IMR-90 (cell line): ENCODE measurements around the gene DDX10. TPM values are rescaled to one million over a fixed set of nuclear protein-coding genes. Genes with fewer than 3 reads are reported as not detected.
A peak's percentile ranks its signal among the peaks of the same experiment; 100 is the strongest.

ENCODE experiments used
- ATAC-seq: fragments of 200-7000 bp; cut with Tn5 transposase; 2 replicates; pipeline ENCODE4 v1.9.1; 2020; ENCODE audit warnings: low read depth, mild to moderate bottlenecking, moderate library complexity
- BruUV-seq: library from RNA; stranded (reverse); fragments of 400-500 nt; replicated peaks from 2 replicates; lab custom pipeline; 2021; lab: Mats Ljungman, UMichigan
- CTCF ChIA-PET: fragments of 300-600 bp; formaldehyde crosslinking; extraction: SDS; loops from one replicate; lab custom pipeline; 2021; ENCODE audit warnings: antibody characterized with exemption; lab: Yijun Ruan, JAX
- POLR2A ChIA-PET: fragments of 300-600 bp; sonication (Branson Sonifier 250); formaldehyde crosslinking; loops from one replicate; lab custom pipeline; 2022; ENCODE audit warnings: antibody characterized with exemption; ENCODE audit not compliant: unreplicated experiment; lab: Charles Lee
- DNase-seq: peaks from one replicate; pipeline ENCODE4 v3.0.0; 2013
- H2AFZ ChIP-seq: replicated peaks from 2 replicates; pipeline ENCODE3; 2013; ENCODE audit warnings: low read length, mild to moderate bottlenecking; ENCODE audit not compliant: poor library complexity
- H2AK5ac ChIP-seq: 2 replicates; pipeline ENCODE4 v1.6.1; 2013; ENCODE audit warnings: low read depth, low read length, inconsistent platforms
- H2AK9ac ChIP-seq: replicated peaks from 2 replicates; pipeline ENCODE3; 2013; ENCODE audit warnings: mild to moderate bottlenecking, low read depth, low read length, moderate library complexity; ENCODE audit not compliant: poor library complexity
- H2BK120ac ChIP-seq: 2 replicates; pipeline ENCODE4 v1.6.1; 2013; ENCODE audit warnings: low read depth, low read length, inconsistent platforms
- H2BK15ac ChIP-seq: 3 replicates; pipeline ENCODE4 v1.6.1; 2013; ENCODE audit warnings: low read depth, low read length, inconsistent platforms
- H2BK20ac ChIP-seq: 2 replicates; pipeline ENCODE4 v1.6.1; 2013; ENCODE audit warnings: low read depth, mild to moderate bottlenecking, inconsistent platforms, low read length, moderate library complexity
- H2BK5ac ChIP-seq: 2 replicates; pipeline ENCODE4 v1.6.1; 2013; ENCODE audit warnings: mild to moderate bottlenecking, low read depth, low read length, inconsistent platforms; ENCODE audit not compliant: poor library complexity, severe bottlenecking
- H3K14ac ChIP-seq: replicated peaks from 2 replicates; pipeline ENCODE4 v1.6.1; 2013; ENCODE audit warnings: low read depth, low read length, inconsistent platforms
- H3K18ac ChIP-seq: 2 replicates; pipeline ENCODE4 v1.6.1; 2013; ENCODE audit warnings: low read depth, low read length, control low read depth
- H3K23ac ChIP-seq: 2 replicates; pipeline ENCODE4 v1.6.1; 2013; ENCODE audit warnings: low read depth, low read length, inconsistent platforms
- H3K27ac ChIP-seq: 2 replicates; pipeline ENCODE4 v1.5.1; 2013; ENCODE audit warnings: mild to moderate bottlenecking, control low read depth, low read length; ENCODE audit not compliant: insufficient read depth
- H3K27me3 ChIP-seq: 2 replicates; pipeline ENCODE4 v1.6.1; 2013; ENCODE audit warnings: low read length; ENCODE audit not compliant: control insufficient read depth, insufficient read depth
- H3K36me3 ChIP-seq: 2 replicates; pipeline ENCODE4 v1.6.1; 2013; ENCODE audit warnings: low read length, mixed read lengths; ENCODE audit not compliant: control insufficient read depth, insufficient read depth
- H3K4ac ChIP-seq: 2 replicates; pipeline ENCODE4 v1.6.1; 2013; ENCODE audit warnings: low read depth, low read length, inconsistent platforms
- H3K4me1 ChIP-seq: 2 replicates; pipeline ENCODE4 v1.6.1; 2013; ENCODE audit warnings: low read length, mixed read lengths; ENCODE audit not compliant: control insufficient read depth, insufficient read depth
- H3K4me2 ChIP-seq: 2 replicates; pipeline ENCODE4 v1.6.1; 2013; ENCODE audit warnings: low read depth, mild to moderate bottlenecking, control low read depth, low read length, moderate library complexity
- H3K4me3 ChIP-seq: 2 replicates; pipeline ENCODE4 v1.5.1; 2013; ENCODE audit warnings: low read depth, mild to moderate bottlenecking, control low read depth, low read length, moderate library complexity; ENCODE audit not compliant: insufficient read depth
- H3K56ac ChIP-seq: 2 replicates; pipeline ENCODE4 v1.6.1; 2013; ENCODE audit warnings: low read length, inconsistent platforms; ENCODE audit not compliant: insufficient read depth; ENCODE audit errors: extremely low read depth
- H3K79me1 ChIP-seq, 2 experiments: 2 replicates each; pipeline ENCODE4 v1.6.1; 2013; ENCODE audit warnings: low read length in 2 of 2, inconsistent platforms in 1 of 2, low read depth in 1 of 2
- H3K9ac ChIP-seq: 2 replicates; pipeline ENCODE4 v1.6.1; 2013; ENCODE audit warnings: low read depth, low read length, control low read depth
- H3K9me1 ChIP-seq: 2 replicates; pipeline ENCODE4 v1.6.1; 2013; ENCODE audit warnings: low read length, inconsistent platforms; ENCODE audit not compliant: insufficient read depth
- H3K9me3 ChIP-seq: 2 replicates; pipeline ENCODE4 v1.6.1; 2013; ENCODE audit warnings: low read length; ENCODE audit not compliant: control insufficient read depth, insufficient read depth
- H4K20me1 ChIP-seq: 2 replicates; pipeline ENCODE4 v1.6.1; 2013; ENCODE audit warnings: low read length, inconsistent platforms; ENCODE audit not compliant: insufficient read depth
- H4K5ac ChIP-seq: 2 replicates; pipeline ENCODE4 v1.6.1; 2013; ENCODE audit warnings: mild to moderate bottlenecking, low read depth, low read length, control low read depth
- H4K8ac ChIP-seq, 2 experiments: 2 replicates each; pipeline ENCODE4 v1.6.1; 2013; ENCODE audit warnings: low read depth in 2 of 2, low read length in 2 of 2, control low read depth in 1 of 2, inconsistent platforms in 1 of 2
- H4K91ac ChIP-seq: 2 replicates; pipeline ENCODE4 v1.6.1; 2013; ENCODE audit warnings: low read depth, low read length, inconsistent platforms; ENCODE audit not compliant: insufficient read depth
- BHLHE40 ChIP-seq: fragments of 150-350 bp; IDR thresholded peaks from 2 replicates; pipeline ENCODE4 v1.6.1; 2016; ENCODE audit warnings: mild to moderate bottlenecking, low read depth, low read length
- CEBPB ChIP-seq: IDR thresholded peaks from 2 replicates; pipeline ENCODE4 v1.6.1; 2012; ENCODE audit warnings: low read depth, low read length, improper control_type of control experiment
- CHD1 ChIP-seq: IDR thresholded peaks from 2 replicates; pipeline ENCODE4 v1.6.1; 2012; ENCODE audit warnings: low read depth, low read length, improper control_type of control experiment
- CTCF ChIP-seq: conservative IDR thresholded peaks from 2 replicates; pipeline ENCODE4 v1.5.1; 2012; ENCODE audit warnings: mild to moderate bottlenecking, low read depth, low read length, improper control_type of control experiment
- ELK1 ChIP-seq: fragments of 150-350 bp; IDR thresholded peaks from 2 replicates; pipeline ENCODE4 v1.6.1; 2016; ENCODE audit warnings: low read depth, mild to moderate bottlenecking, low read length, moderate library complexity, borderline replicate concordance
- FOS ChIP-seq: fragments of 150-350 bp; IDR thresholded peaks from 2 replicates; pipeline ENCODE4 v1.6.1; 2016; ENCODE audit warnings: low read depth, low read length
- MAFK ChIP-seq: IDR thresholded peaks from 2 replicates; pipeline ENCODE4 v1.6.1; 2012; ENCODE audit warnings: low read depth, low read length, improper control_type of control experiment
- MXI1 ChIP-seq: IDR thresholded peaks from 2 replicates; pipeline ENCODE4 v1.6.1; 2012; ENCODE audit warnings: low read depth, mild to moderate bottlenecking, low read length, moderate library complexity, borderline replicate concordance
- NFE2L2 ChIP-seq: fragments of 150-350 bp; IDR thresholded peaks from 2 replicates; pipeline ENCODE4 v1.6.1; 2016; ENCODE audit warnings: low read depth, mild to moderate bottlenecking, low read length
- POLR2A ChIP-seq: IDR thresholded peaks from 2 replicates; pipeline ENCODE4 v1.6.1; 2012; ENCODE audit warnings: mild to moderate bottlenecking, low read depth, low read length
- RAD21 ChIP-seq: IDR thresholded peaks from 2 replicates; pipeline ENCODE4 v1.6.1; 2012; ENCODE audit warnings: low read length, improper control_type of control experiment
- RCOR1 ChIP-seq: IDR thresholded peaks from 2 replicates; pipeline ENCODE4 v1.6.1; 2012; ENCODE audit warnings: mild to moderate bottlenecking, low read length, improper control_type of control experiment; ENCODE audit not compliant: insufficient replicate concordance
- RFX5 ChIP-seq: IDR thresholded peaks from 2 replicates; pipeline ENCODE4 v1.8.0; 2012; ENCODE audit warnings: low read depth, mild to moderate bottlenecking, low read length, moderate library complexity
- SMC3 ChIP-seq: fragments of 150-350 bp; IDR thresholded peaks from 2 replicates; pipeline ENCODE4 v1.6.1; 2016; ENCODE audit warnings: low read depth, mild to moderate bottlenecking, antibody characterized with exemption, low read length, moderate library complexity
- WGBS, 2 experiments: methylation state at CpG; one replicate each; pipeline versions ENCODE4 v1.1.5 to v1.1.7; 2013; ENCODE audit warnings: missing lambda C conversion rate in 2 of 2; ENCODE audit not compliant: insufficient read length in 1 of 2; ENCODE audit errors: extremely low coverage in 2 of 2; 5-methylcytosine and 5-hydroxymethylcytosine counted together
- dilution Hi-C: fragments of 300-500 bp; cut with HindIII; formaldehyde crosslinking; loops from one replicate; pipeline ENCODE4 v1.14.3; 2018; ENCODE audit warnings: low sequenced_read_pairs; ENCODE audit not compliant: unreplicated experiment
- in situ Hi-C: fragments of 300-500 bp; cut with MboI; formaldehyde crosslinking; loops from 3 replicates; pipeline ENCODE4 v1.14.3; 2019; ENCODE audit warnings: low sequenced_read_pairs, inconsistent platforms, mixed read lengths
- intact Hi-C: fragments of 100-400 bp; cut with micrococcal nuclease; formaldehyde crosslinking; loops from 2 replicates; pipeline ENCODE4 v1.10.0; 2022
- polyA plus RNA-seq, 3 experiments: library from polyadenylated mRNA; depleted of rRNA; stranded (reverse); fragments of >200 nt; gene quantifications; 2 replicates each; pipeline ENCODE4 v1.2.3, GENCODE V29; 2012; ENCODE audit warnings: low replicate concordance in 1 of 3
- total RNA-seq: library from RNA; depleted of rRNA; stranded (reverse); fragments of >200 nt; gene quantifications from 2 replicates; pipeline ENCODE4 v1.2.3, GENCODE V29; 2012
- TF ChIP-seq, protein P1 (sequence below): fragments of 150-350 bp; IDR thresholded peaks from 2 replicates; pipeline ENCODE4 v1.6.1; 2017; ENCODE audit warnings: mild to moderate bottlenecking, antibody characterized with exemption, low read length, low read depth

Gene DDX10
- total and polyA plus RNA-seq, 2 of the 4 experiments (the other 2 are of a cell fraction) = 20.0 to 31.9 TPM

- H3K27me3 ChIP-seq = no peaks in the 10 kb centered on the region
- H3K9me3 ChIP-seq = no peaks in the 10 kb centered on the region
- DNase-seq (peak; percentile 10), ATAC-seq (no peak)
- H2AK9ac ChIP-seq = no peak overlapping the region
- no peaks in the 10 kb centered on the region for H3K79me1 ChIP-seq
- no peaks in the 10 kb centered on the region for H3K36me3 ChIP-seq
- 0 out of 2 replicates have a peak, but pooled peaks cover 2% of the 10 kb centered on the region for H3K9me1 ChIP-seq
- no peak overlapping the region for H3K14ac ChIP-seq
- no peak overlapping the region for H3K27ac ChIP-seq
- H2AK5ac ChIP-seq = no peak overlapping the region
- no peak overlapping the region for H2BK120ac ChIP-seq
- H2BK15ac ChIP-seq = no peak overlapping the region
- H2BK20ac ChIP-seq = no peak overlapping the region
- H2AFZ ChIP-seq = no peak overlapping the region
- in situ Hi-C loops (no loop called here), dilution Hi-C loops (no loop called here), intact Hi-C loops (no loop called here)
- no peak overlapping the region for H3K56ac ChIP-seq
- no peak overlapping the region for H3K4me3 ChIP-seq
- H4K5ac ChIP-seq = no peak overlapping the region
- no TSS peak for BruUV-seq
- WGBS, 2 experiments = no CpG with 5 or more reads among the region's 2 CpGs
- no peaks in the 10 kb centered on the region for H3K4me1 ChIP-seq
- ChIA-PET CTCF (no interaction called here), POLR2A (no interaction called here)
- no peak overlapping the region for H4K91ac ChIP-seq
- H3K18ac ChIP-seq = no peak overlapping the region
- no peaks in the 10 kb centered on the region for H4K20me1 ChIP-seq
- H2BK5ac ChIP-seq = no peak overlapping the region
- H3K23ac ChIP-seq = no peak overlapping the region
- H3K4me2 ChIP-seq = no peak overlapping the region; the same call in 1 of the 2 replicates
- H4K8ac ChIP-seq = no peak overlapping the region
- H3K9ac ChIP-seq = no peak overlapping the region
- H3K4ac ChIP-seq = no peak overlapping the region
- TF ChIP-seq POLR2A (no peak), RFX5 (no peak), MAFK (no peak), NFE2L2 (no peak), BHLHE40 (no peak), RCOR1 (no peak), CEBPB (no peak), MXI1 (no peak), FOS (no peak), SMC3 (no peak), RAD21 (no peak), CTCF (no peak), CHD1 (no peak), ELK1 (no peak)
- TF ChIP-seq, protein P1, sequence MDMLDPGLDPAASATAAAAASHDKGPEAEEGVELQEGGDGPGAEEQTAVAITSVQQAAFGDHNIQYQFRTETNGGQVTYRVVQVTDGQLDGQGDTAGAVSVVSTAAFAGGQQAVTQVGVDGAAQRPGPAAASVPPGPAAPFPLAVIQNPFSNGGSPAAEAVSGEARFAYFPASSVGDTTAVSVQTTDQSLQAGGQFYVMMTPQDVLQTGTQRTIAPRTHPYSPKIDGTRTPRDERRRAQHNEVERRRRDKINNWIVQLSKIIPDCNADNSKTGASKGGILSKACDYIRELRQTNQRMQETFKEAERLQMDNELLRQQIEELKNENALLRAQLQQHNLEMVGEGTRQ = no peak
These were observed 43.7 kb upstream of the DDX10 start for GRCh38 chr11:108620958-108621772.
